GM18505 (cell line): ENCODE results near the gene LIMS2.

ENCODE experiments used
- ATAC-seq: cut with Tn5 transposase; IDR thresholded peaks from one replicate; pipeline ENCODE4 v1.9.1; 2021; ENCODE audit not compliant: unreplicated experiment
- POLR2A ChIP-seq: IDR thresholded peaks from 4 replicates; pipeline ENCODE4 v1.6.1; 2011; ENCODE audit warnings: borderline replicate concordance; ENCODE audit not compliant: insufficient read depth, insufficient read length; ENCODE audit errors: extremely low read depth

The LIMS2 gene

GRCh38 chr2:127609818-127610217, 65.5 kb downstream of the LIMS2 start:
- ATAC-seq: no peak
- TF ChIP-seq POLR2A: no peak

- no peak for TF ChIP-seq POLR2A
- no peak for ATAC-seq
Measured at GRCh38 chr2:127609031-127609751, 66.1 kb downstream of the LIMS2 start.

GRCh38 chr2:127608061-127609030, 67.0 kb downstream of the LIMS2 start:
- no peak for ATAC-seq
- TF ChIP-seq POLR2A: no peak

- TF ChIP-seq POLR2A: no peak
- no peak for ATAC-seq
Measured at GRCh38 chr2:127607399-127607908, 67.9 kb downstream of the LIMS2 start.

GRCh38 chr2:127606625-127607398, 68.5 kb downstream of the LIMS2 start:
- no peak for TF ChIP-seq POLR2A
- ATAC-seq: no peak

GRCh38 chr2:127605691-127606263, 69.6 kb downstream of the LIMS2 start:
- no peak for TF ChIP-seq POLR2A
- no peak for ATAC-seq

- TF ChIP-seq POLR2A: no peak
- no peak for ATAC-seq
Measured at GRCh38 chr2:127604986-127605385, 70.3 kb downstream of the LIMS2 start.

- TF ChIP-seq POLR2A: no peak
- no peak for ATAC-seq
Measured at GRCh38 chr2:127599211-127599610, 76.1 kb downstream of the LIMS2 start.

GRCh38 chr2:127598711-127599110, 76.6 kb downstream of the LIMS2 start:
- TF ChIP-seq POLR2A: no peak
- ATAC-seq: no peak

GRCh38 chr2:127597984-127598380, 77.3 kb downstream of the LIMS2 start:
- ATAC-seq: no peak
- no peak for TF ChIP-seq POLR2A

- no peak for ATAC-seq
- no peak for TF ChIP-seq POLR2A
Measured at GRCh38 chr2:127597046-127597983, 78.0 kb downstream of the LIMS2 start.
